Muscle layer of duodenum (tissue), 2 donors: ENCODE results near the gene GMEB2.

Experiments
- H3K27ac ChIP-seq: one replicate; pipeline ENCODE4 v1.7.0; 2013; ENCODE audit warnings: mild to moderate bottlenecking, low read length
- H3K27me3 ChIP-seq: one replicate; pipeline ENCODE4 v1.7.0; 2013; ENCODE audit warnings: low read depth, mild to moderate bottlenecking, control low read depth, low read length
- H3K36me3 ChIP-seq, 2 donors: one replicate each; pipeline ENCODE4 v1.7.0; 2013; ENCODE audit warnings: low read length in 2 of 2, control low read depth in 1 of 2, mild to moderate bottlenecking in 1 of 2; ENCODE audit not compliant: insufficient read depth in 2 of 2, control insufficient read depth in 1 of 2
- H3K4me1 ChIP-seq, 2 donors: one replicate each; pipeline ENCODE4 v1.7.0; 2013; ENCODE audit warnings: low read length in 2 of 2, mild to moderate bottlenecking in 2 of 2, control low read depth in 1 of 2, moderate library complexity in 1 of 2; ENCODE audit not compliant: insufficient read depth in 2 of 2, control insufficient read depth in 1 of 2
- H3K4me3 ChIP-seq, 2 donors: one replicate each; pipeline ENCODE4 v1.7.0; 2013; ENCODE audit warnings: low read length in 2 of 2, low read depth in 1 of 2, mild to moderate bottlenecking in 1 of 2
- H3K9me3 ChIP-seq, 2 donors: one replicate each; pipeline ENCODE4 v1.7.0; 2013; ENCODE audit warnings: low read length in 2 of 2, control low read depth in 1 of 2, mild to moderate bottlenecking in 1 of 2; ENCODE audit not compliant: control insufficient read depth in 1 of 2
- donor health status: healthy.

GMEB2 gene

GRCh38 chr20:63591147-63591533 is 35.8 kb downstream of the GMEB2 start:
- no peak overlapping the region for H3K4me3 ChIP-seq
- H3K9me3 ChIP-seq: no peaks in the 10 kb centered on the region
- H3K27me3 ChIP-seq: no peaks in the 10 kb centered on the region
- H3K4me1 ChIP-seq: no peaks in the 10 kb centered on the region
- H3K27ac ChIP-seq: no peak overlapping the region
- H3K36me3 ChIP-seq: peaks cover 12 to 56% of the 10 kb centered on the region in 2 donors

- Histone ChIP-seq H3K36me3 (peaks cover 10 to 50% of the 10 kb centered on the region in 2 donors), H3K9me3 (no peaks in the 10 kb centered on the region), H3K27me3 (no peaks in the 10 kb centered on the region), H3K4me1 (no peaks in the 10 kb centered on the region), H3K4me3 (no peak overlapping the region), H3K27ac (no peak overlapping the region)
Measured at GRCh38 chr20:63590218-63591146, 36.4 kb downstream of the GMEB2 start.

- Histone ChIP-seq H3K9me3 (no peaks in the 10 kb centered on the region), H3K27me3 (no peaks in the 10 kb centered on the region), H3K36me3 (peaks cover 10 to 47% of the 10 kb centered on the region in 2 donors), H3K4me1 (no peaks in the 10 kb centered on the region), H3K27ac (no peak overlapping the region), H3K4me3 (no peak overlapping the region)
Measured at GRCh38 chr20:63589261-63590217, 37.4 kb downstream of the GMEB2 start.

- peaks cover 10 to 47% of the 10 kb centered on the region in 2 donors for H3K36me3 ChIP-seq
- H3K4me1 ChIP-seq: no peaks in the 10 kb centered on the region
- H3K4me3 ChIP-seq: no peak overlapping the region
- H3K27ac ChIP-seq: no peak overlapping the region
- no peaks in the 10 kb centered on the region for H3K9me3 ChIP-seq
- no peaks in the 10 kb centered on the region for H3K27me3 ChIP-seq
Measured at GRCh38 chr20:63588641-63589041, 38.3 kb downstream of the GMEB2 start.

- Histone ChIP-seq H3K4me1 (no peaks in the 10 kb centered on the region), H3K9me3 (no peaks in the 10 kb centered on the region), H3K27ac (no peak overlapping the region), H3K36me3 (peaks cover 4 to 45% of the 10 kb centered on the region in 2 donors), H3K27me3 (no peaks in the 10 kb centered on the region), H3K4me3 (no peak overlapping the region)
Measured at GRCh38 chr20:63587776-63588591, 38.9 kb downstream of the GMEB2 start.

GRCh38 chr20:63587256-63587655 is 39.6 kb downstream of the GMEB2 start:
- no peaks in the 10 kb centered on the region for H3K27me3 ChIP-seq
- no peak overlapping the region for H3K4me3 ChIP-seq
- H3K4me1 ChIP-seq: no peaks in the 10 kb centered on the region
- H3K27ac ChIP-seq: no peak overlapping the region
- no peaks in the 10 kb centered on the region for H3K9me3 ChIP-seq
- peaks cover 0 to 38% of the 10 kb centered on the region in 2 donors for H3K36me3 ChIP-seq

- Histone ChIP-seq H3K9me3 (no peaks in the 10 kb centered on the region), H3K36me3 (peaks cover 0 to 33% of the 10 kb centered on the region in 2 donors), H3K27me3 (no peaks in the 10 kb centered on the region), H3K4me3 (no peak overlapping the region), H3K27ac (no peak overlapping the region), H3K4me1 (no peaks in the 10 kb centered on the region)
Measured at GRCh38 chr20:63586797-63587196, 40.1 kb downstream of the GMEB2 start.

DNA sequence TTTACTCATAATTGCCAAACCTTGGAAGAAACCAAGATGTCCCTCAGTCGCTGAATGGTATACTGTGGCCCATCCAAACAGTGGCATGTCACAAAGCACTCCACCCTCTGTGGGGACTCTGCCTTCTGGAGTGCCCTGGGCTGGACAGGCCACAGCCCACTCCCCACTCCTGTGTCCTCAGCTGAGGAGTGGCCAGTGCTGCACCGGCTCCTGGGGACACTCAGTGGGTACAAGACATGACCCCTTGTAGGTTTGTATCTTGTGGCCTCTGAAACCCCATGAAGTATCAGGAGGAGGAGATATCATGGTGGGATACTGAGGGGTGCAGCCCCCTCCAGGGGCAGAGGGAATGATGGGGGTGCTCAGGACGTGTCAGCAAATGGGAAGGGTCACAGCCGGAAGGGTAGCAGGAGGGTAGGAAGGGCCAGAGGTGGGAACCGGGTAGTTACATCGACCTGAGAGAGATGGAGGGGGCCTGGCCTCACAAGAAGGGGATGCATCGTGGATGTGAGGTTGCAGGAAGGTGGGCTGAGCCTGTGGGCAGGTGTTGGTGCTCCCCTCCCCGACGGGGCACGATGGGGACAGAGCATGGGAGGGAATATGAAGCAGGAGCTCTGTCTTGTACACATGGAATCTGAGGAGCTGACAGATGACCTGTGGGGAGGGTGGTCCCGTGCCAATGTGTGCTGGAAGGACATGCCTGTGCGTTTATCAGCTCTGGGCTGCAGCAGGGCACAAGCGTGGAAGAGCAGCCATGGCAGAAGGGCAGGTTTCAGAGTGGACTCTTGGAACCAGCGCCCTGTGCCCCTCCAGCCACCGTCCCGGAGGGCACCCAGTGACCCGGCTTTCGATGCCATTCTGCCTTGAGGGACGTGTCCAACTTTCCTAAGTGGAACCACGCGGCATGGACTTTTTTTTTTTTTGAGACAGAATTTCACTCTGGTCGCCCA is 41.0 kb downstream of the GMEB2 start:
- H3K4me3 ChIP-seq: no peak overlapping the region
- H3K27me3 ChIP-seq: no peaks in the 10 kb centered on the region
- no peak overlapping the region for H3K27ac ChIP-seq

DNA sequence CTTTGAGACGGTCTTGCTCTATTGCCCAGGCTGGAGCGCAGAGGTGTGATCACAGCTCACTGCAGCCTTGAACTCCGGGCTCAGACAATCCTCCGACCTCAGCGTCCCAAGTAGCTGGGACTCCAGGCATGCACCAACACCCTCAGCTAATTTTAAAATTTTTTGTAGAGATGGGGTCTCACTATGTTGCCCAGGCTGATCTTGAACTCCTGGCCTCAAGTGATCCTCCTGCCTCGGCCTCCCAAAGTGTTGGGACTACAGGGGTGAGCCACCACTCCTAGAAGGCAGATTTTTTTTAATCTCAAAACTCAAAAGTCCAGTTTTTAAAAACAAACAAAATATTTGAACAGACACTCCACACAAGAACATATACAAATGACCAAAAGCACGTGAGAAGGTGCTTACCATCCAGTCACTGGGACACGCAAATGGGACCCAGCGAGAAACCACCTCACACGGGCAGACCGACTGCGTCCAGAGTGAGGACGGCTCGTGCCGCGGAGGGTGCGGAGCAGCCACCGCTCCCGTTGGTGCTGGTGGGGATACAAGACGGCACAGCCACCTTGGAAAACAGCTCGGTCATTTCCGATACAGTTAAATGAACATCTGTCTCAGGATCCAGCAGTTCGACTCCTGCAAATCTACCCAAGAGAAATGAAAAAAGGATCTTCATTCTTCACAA is 44.4 kb downstream of the GMEB2 start:
- Histone ChIP-seq H3K4me3 (no peak overlapping the region), H3K27ac (no peak overlapping the region), H3K9me3 (no peaks in the 10 kb centered on the region), H3K36me3 (no peaks in the 10 kb centered on the region), H3K4me1 (no peaks in the 10 kb centered on the region), H3K27me3 (no peaks in the 10 kb centered on the region)

More for the DNA sequence above, 41.0 kb downstream of the GMEB2 start:
- Histone ChIP-seq H3K36me3 (peaks cover 0 to 24% of the 10 kb centered on the region in 2 donors), H3K4me1 (no peaks in the 10 kb centered on the region), H3K9me3 (no peaks in the 10 kb centered on the region)
